GM18517 (cell line): ENCODE results near the gene PRKG2.

Experiments
- ATAC-seq: cut with Tn5 transposase; IDR thresholded peaks from one replicate; pipeline ENCODE4 v1.9.1; 2021; ENCODE audit warnings: mild to moderate bottlenecking, moderate library complexity; ENCODE audit not compliant: unreplicated experiment

PRKG2 gene

DNA sequence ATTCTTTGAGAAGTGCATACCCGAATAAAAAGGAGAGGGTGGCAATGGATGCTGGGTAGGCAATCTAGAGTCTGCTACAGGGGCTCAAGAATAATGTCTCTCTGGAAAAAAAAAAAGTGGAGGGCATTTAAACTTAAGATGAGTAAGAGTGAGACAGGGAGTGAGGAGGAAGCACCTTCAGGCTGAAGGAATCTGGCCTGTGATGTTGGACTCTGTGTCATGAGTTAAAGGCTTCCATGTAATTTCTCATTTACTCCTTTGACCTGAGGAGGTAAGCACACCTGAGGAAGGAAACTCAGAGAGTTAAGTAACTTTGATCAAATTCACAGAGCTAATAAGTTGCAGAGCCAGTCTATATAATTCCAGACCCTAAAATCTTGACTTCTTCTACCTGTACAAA, 3.2 kb upstream of the PRKG2 start:
- no peak for ATAC-seq

DNA sequence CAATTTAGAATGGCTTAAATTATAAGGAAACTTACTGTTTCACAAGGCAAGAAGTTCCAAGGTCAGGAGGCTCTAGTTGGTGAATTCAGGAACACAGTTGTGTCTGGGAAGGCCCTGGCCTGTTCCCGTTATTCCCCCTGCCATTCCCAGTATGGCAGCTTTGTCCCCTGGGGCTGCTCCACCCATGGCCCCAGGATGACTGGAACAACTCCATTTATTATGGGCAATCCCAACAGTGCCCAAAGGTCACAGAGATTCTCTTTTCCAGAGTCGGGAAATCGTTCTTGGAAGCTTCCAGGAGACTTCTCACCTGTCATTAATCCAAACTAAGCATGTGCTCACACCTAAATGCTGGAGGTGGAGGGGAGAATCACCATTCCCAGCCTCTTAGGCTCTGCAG, 2.8 kb upstream of the PRKG2 start:
- no peak for ATAC-seq

- no peak for ATAC-seq
Measured at GRCh38 chr4:81215931-81216330, 909 bp upstream of the PRKG2 start.

- ATAC-seq, result no peak
Measured at GRCh38 chr4:81214144-81214880, 710 bp downstream of the PRKG2 start.

DNA sequence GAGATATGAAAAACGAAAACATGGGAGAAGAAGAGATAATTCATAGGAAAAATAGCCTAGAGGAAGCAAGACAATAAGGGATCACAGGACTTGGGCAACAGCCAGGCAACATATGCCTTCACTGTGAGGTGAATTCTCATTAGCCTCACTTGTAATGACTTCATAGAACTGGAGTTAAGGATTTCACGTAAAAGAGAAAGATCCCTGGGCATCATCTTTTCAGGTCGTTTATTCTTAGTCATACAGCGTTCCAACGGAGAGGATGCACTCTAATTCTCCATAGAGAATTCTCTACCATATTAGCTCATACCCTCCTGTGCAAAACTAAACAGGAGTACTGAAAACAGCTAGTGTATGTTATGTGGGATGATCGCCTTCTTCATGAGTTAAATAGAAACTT, 1.4 kb downstream of the PRKG2 start:
- ATAC-seq, result no peak

DNA sequence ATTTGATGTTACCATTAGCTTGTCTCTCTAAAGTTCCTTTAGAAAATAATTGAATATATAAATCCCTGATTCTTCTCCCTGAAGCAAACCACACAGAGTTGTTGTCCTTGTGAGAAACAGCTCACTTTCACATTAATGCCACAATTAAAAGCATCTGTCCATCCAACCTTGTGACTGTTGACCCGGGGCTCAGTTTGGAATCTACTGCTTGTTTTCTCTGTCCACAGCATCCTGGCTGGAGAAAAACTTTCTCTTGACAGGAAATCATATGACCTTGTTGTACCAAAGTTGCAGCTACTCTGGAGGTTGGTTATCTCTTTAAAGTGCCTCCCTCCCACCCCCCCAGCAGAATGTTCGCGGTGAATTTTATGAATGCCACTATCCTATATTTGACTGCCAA, 3.1 kb downstream of the PRKG2 start:
- ATAC-seq, result no peak

DNA sequence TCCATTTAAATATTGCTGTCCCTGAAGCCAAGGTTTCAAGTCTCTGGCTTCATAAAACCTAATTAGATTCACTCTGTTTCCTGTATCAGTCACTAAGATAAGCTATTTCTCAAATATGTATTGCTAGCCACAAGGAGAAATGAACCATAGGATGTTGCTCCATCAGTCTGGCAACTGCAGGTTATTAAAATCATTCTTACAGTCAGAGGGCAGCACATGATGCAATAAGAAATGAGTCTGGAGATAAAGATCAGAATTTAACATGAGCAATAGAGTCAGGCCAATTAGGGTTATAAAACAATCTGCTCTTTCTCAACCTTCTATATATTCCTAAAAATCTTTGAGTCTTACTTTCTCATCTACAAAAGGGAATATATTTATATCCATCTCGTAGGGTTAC, 7.2 kb downstream of the PRKG2 start:
- ATAC-seq, result no peak

- ATAC-seq, result no peak
Measured at GRCh38 chr4:81205302-81205701, 9.7 kb downstream of the PRKG2 start.

- no peak for ATAC-seq
Measured at GRCh38 chr4:81204571-81204970, 10.5 kb downstream of the PRKG2 start.

DNA sequence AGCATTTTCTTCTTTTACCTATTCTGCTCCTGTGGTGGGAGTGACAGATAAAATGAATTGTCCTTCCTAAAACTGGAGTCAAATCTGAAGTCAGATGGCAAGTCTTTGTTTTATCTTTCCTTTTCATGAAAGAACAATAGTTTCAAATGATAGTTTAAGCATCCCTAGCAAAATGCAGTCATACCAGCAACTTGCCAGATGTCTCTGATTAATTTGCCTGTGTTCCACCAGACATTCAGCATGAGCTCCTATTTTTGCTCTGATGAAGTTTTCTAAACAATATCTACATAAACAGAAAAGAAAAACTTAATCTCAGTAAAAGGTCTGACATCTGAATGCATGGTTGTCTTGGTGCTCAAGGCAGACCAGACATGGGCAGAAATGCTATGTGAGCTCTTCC, 15.2 kb downstream of the PRKG2 start:
- ATAC-seq, result no peak

- no peak for ATAC-seq
Measured at GRCh38 chr4:81198609-81199008, 16.4 kb downstream of the PRKG2 start.

DNA sequence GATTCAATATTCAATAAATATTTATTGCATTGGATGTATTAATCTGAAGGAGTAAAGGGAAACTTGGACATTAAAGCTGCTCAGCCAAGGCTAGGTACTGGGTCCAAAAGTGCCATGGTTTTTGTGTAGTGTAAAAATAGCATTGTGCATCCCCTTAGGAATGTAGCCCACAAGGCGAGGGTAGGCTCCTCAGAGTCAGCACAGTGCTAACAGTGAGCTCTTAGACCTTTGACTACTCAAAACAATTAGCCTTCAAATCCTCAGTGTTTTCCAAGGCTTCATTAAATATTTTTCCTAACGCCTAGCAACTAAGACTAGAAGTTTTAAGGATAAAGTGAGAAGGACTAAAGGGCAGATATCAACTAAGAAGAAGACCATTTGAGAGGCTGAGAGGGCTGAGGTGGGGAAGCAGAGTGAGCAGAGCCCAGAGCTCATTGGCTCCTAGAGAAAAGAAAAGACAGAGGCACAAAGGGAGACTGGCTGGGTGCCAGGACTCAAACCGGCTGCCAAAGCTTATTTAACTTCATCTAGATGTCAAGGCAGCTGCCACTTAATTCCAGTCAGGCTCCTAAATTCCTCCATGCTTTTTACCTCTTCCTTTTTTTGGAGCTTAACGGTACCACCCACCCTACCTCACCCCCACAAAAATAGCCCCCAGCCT, 17.0 kb downstream of the PRKG2 start:
- no peak for ATAC-seq

- no peak for ATAC-seq
Measured at GRCh38 chr4:81196126-81196650, 18.8 kb downstream of the PRKG2 start.

GRCh38 chr4:81195475-81195874, 19.5 kb downstream of the PRKG2 start:
- no peak for ATAC-seq

DNA sequence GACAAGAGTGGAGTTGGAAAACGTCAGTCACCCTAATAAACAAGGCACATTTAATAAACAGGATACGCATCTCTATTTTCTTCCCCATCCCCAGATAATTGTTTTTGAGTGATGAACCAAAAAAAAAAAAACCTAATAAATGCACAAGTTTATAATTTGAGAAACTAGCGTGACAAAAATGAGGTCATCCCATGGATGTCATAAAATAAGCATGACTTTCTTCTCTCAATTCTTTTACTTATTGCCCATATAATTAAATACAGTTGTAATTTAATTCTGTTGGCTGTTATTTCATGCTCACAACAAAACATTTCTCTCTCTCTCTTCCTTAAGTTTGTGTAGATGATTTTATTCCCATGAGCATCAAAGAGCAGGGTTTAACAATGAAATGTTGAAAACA, 20.7 kb downstream of the PRKG2 start:
- no peak for ATAC-seq

- ATAC-seq, result no peak
Measured at GRCh38 chr4:81180916-81181315, 34.1 kb downstream of the PRKG2 start.

DNA sequence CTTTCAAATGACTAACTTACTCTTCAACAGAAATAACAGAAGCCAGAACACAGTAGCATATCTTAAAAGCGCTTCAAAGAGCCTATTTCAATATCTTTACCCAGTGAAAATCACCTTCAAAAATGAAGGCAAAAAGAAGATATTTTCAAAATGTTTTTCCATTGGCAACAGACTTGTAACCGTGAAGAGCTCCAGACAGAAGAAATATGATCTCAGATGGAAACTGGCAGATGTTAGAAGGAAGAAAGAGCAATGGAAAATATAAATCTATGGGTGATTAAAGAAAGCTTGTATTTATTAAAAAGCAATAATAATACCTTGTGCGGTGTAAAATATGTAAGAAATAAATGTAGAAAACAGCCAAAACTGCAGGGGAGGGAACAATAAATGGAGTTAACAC, 35.7 kb downstream of the PRKG2 start:
- no peak for ATAC-seq

- no peak for ATAC-seq
Measured at GRCh38 chr4:81173213-81173612, 41.8 kb downstream of the PRKG2 start.

DNA sequence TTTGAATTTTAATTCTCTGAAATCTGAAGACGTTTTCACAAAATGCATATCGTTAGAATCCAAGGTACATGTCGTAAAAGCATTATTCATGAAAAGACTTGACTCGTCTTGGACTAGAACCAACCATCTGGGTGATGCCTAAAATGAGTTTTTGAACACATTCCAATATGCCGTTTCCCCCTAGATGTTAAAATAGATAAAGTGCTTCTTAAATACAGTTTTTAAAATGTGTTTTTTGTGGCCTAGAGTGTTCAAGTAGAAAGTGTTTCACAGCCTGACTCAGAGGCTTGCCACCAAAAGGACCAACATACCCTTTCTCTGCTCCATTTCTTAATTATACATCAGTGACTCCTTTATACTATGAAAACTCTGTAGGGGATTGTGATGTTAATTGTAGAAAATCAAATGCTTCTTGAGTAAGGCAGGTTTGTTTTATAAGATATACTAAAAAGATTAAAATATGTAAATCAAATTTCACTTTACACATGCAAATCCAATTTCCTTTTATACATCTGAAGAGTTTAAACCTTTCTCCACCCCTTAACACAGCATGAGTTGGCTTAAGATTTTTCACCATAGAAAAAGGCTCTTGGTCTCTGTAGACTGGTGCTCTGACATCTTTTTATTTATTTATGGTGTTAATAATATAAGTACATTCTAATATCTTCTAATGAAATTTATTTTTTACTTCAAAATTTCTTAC, 48.4 kb downstream of the PRKG2 start:
- no peak for ATAC-seq

- ATAC-seq, result no peak
Measured at GRCh38 chr4:81165861-81166430, 49.1 kb downstream of the PRKG2 start.

DNA sequence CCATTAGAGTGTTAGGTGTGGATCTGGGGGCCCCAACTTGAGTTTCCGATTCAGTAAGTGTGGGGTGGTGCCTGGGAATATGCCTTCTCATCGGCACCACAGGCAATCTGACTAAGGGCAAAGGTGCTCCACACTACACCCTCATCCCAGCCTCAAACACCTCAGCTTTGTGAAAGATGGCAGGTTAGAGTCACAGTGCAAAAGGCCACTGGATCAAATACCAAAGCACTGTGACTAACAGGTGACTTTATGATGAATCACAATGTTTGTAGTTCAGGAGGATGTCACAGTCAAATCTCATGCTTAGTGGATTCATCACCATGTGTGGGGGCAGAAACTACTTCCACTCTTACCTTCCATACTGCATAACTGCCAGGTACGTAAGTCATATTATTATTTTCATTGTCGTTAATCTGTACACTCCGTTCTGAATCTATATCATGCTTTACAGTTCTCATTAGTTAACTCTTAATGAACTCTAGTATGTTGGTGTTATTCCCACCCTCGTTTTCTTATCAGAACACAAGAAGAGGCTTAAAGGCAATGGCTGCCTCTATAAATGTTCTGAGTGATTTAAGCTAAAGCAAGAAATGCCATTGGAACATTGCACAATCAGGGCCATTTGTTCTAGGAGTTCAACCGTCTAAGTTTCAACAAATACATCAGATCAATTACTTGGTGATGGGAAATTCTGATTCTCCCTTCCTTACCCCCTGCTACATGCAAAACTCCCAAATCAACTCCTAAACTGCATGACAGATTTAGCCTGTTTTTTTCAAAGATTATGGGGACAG, 50.2 kb downstream of the PRKG2 start:
- ATAC-seq, result no peak
